ENCODE measurements around the gene AKT3.
"Not testable (repeated sequence)": the region's sequence is repeated elsewhere in the genome, so short reads cannot be mapped to it uniquely, and the experiment has no call there.

Gene AKT3

DNA sequence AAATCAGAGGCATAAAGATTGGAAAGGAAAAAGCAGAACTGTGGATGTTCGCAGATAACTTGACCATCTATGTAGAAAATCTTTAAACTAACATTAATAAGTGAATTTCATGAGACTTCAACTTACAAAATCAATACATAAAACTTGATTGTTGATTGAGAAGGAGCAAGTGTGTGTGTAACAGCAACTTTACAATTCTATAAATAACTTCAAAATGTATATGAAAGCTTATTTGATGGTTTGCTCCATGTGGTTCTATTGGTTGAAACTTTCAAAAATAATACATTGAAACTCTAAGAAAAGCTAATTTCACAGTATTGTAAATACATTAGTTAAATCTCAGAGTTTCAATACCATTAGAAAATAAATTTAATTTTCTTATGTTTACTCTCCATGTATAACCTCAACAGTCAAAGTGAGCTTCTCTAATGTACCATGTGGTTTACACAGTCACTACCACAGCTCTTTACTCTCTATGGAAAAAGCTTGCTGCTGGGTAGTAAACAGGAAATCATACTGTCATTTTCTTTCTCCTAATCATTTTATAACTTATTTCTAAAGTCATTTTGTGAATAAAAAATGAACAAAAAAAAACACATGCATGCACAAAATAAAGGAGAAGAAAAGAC, 12.0 kb downstream of the AKT3 start:
- no peak for DNase-seq

DNA sequence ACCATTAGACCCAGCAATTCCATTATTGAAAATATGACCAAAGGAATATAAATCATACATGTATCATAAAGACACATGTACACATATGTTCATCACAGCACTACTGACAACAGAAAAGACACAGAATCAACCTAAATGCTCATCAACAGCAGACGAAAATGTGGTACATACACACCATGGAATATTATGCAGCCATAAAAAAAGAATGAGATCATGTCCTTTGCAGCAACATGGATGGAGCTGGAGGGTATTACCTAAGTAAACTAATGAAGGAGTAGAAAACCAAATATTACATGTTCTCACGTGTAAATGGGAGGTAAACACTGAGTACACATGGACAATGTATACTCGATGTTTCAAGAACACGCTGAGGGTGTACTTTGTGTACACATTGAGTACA, 15.9 kb downstream of the AKT3 start:
- DNase-seq = no peak

DNA sequence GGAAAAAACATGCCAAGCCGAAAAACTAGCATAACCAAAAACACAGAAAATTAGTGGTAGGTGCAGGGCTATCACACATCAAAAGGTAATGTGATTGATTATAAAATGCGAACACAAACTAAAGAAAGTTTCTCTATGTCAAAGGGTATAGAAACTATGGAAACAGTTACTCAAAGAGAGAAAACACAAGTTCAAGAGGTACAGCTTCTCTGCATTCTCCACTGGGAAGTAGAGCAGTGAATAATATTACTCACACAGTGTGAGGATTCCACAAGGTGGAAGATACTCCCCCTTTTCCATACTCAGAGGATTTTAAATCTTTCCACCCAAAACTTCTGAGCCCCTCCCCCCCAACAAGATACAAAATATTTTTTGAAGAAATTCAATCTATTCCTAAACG, 18.6 kb downstream of the AKT3 start:
- no peak for DNase-seq

DNA sequence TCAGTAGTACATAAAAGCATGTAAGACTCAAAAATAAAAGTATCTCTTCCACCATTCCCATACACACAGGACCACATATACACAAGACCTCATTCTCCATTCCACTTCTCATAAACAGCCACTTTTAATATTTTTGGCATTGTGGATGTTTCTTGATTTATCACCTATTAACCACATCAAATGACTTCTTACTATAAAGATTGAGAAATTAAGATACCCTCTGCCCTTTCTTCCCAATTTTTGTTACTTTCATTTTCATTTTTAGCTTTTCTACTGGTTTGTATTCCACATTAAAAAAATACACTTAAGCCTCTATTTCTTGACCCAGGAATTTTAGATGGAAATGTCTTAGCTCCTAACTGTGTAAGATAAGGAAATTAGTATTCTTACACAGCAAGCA, 22.8 kb downstream of the AKT3 start:
- DNase-seq = no peak

DNA sequence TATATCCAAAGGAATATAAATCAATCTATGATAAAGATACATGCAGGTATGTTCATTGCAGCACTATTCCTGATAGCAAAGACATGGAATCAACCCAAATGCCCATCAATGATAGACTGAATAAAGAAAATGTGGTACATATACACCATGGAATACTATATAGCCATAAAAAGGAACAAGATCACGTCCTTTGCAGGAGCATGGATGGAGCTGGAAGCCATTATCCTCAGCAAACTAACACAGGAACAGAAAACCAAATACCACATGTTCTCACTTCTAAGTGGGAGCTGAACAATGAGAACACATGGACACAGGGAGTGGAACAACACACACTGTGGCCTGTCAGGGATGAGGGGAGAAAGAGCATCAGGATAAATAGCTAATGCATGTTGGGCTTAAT, 25.1 kb downstream of the AKT3 start:
- DNase-seq = not testable (repeated sequence)

DNA sequence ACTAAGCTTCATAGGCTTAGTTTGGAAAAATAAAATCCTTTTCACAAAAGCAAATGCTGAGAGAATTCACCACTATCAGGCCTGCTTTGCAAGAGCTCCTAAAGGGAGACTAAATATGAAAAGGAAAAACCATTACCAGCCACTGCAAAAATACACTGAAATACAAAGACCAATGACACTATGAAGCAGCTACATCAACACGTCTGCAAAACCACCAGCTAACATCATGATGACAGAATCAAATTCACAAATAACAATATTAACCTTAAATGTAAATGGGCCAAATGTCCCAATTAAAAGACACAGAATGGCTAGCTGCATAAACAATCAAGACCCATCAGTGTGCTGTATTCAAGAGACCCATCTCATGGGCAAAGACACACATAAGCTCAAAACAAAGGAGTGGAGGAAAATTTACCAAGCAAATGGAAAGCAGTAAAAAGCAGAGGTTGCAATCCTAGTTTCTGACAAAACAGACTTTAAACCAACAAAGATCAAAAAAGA, 28.8 kb downstream of the AKT3 start:
- no peak for DNase-seq

DNA sequence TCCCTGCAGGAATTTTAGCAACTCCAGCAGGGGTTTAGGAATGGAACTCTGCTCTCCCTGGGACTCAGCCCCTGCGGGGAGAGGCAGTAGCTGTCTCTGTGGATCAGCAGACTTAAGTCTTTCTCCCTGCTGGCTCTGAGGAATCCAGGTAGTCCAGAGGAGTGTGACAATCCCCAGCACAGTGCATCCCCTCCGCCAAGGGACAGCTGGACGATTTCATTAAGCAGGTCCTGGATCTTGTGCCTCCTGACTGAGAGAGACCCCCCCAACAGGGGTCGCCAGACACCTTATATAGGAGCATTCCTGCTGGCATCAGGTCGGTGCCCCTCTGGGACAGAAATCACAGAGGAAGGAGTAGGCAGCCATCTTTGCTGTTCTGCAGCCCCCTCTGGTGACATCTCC, 30.6 kb downstream of the AKT3 start:
- DNase-seq = no peak

DNA sequence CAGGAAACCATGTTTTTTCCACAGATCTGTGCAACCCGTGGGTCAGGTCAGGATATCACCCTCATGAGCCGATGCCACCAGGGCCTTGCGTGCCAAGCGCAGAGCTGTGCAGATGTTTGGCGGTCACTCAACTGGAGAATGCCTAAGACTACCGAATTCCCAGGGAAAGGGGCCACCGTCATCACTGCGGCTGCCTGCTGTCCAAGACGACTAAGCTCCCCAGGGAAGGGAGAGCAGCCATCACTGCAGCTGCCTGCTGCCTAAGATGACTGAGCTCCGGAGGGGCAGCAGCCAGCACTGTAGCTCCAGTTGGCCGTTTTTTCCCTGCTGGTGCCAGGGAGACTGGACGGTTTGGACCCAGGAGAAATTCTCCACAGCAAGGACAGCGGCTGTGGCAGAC, 31.1 kb downstream of the AKT3 start:
- no peak for DNase-seq

DNA sequence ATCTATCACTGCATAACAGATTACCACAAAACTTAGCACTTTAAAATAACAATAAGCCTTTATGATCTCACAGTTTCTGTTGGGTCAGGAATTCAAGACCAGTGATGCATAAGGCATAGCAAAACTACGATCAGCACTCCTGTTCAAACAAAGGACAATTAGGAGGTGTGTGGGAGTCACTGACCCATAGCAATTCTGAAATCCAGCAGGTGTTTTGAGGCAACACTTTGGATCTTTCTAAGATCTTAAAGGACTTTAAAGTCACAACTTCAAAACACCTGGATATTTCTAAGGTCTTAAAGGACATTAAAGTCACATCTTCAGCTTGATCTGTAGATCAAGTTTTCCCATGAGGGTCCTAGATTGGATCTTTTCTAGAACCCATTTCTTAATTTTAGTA, 35.3 kb downstream of the AKT3 start:
- DNase-seq = no peak

DNA sequence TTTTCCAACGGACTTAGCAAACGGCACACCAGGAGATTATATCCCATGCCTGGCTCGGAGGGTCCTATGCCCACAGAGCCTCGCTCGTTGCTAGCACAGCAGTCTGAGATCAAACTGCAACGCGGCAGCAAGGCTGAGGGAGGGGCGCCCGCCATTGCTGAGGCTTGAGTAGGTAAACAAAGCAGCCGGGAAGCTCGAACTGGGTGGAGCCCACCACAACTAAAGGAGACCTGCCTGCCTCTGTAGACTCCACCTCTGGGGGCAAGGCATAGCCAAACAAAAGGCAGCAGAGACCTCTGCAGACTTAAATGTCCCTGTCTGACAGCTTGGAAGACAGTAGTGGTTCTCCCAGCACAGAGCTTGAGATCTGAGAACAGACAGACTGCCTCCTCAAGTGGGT, 42.7 kb downstream of the AKT3 start:
- DNase-seq = not testable (repeated sequence)

DNA sequence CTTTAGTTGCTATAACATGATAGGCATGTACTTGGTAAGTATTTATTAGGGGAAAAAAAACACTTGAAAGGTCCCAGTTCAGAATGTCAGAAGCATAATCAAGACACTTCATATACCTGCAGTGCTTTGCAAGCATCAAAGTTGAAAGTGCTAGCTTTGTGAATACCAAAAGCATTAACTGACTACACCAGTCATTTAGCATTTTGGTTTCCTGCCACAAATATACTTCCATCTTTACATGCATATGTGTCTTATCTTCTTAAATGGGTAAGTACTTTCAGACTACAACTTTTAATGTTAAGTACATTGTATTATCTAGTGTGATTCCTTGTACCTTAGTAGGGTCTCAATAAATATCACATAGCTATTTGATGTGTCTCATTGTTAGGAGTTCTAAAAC, 43.7 kb downstream of the AKT3 start:
- no peak for DNase-seq

DNA sequence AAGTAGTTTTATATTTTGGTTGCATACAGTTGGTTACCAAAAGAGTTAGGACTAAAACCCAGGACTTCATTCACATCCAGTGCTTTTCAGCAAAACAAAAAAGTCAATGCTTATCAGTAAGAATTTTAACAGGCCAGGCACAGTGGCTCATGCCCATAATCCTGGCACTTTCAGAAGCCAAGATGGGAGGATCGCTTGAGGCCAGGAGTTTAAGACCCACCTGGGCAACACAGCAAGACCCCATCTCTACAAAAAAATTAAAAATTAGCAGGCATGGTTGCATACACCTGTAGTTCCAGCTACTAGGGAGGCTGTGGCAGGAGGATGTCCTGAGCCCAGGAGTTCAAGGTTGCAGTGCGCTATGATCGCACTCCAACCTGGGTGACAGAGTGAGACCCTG, 47.3 kb downstream of the AKT3 start:
- no peak for DNase-seq

DNA sequence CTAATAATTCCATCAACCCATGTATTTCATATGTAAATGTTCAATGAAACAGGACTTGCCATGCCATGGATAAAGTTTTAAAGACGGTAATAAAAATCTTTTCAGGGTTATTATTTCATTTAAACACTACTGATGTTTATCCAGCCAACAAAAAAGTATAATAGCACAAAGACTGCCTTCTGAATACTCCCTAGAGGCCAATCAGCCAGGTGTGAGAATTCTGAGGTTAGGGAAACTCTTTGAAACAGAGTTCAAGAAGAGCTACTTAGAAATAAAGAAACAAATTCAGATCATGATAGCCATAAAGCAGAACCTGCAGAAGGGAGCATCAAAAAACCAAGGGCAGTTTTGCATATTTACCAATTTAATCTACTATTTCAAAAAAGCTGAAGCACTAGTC, 48.7 kb downstream of the AKT3 start:
- no peak for DNase-seq

DNA sequence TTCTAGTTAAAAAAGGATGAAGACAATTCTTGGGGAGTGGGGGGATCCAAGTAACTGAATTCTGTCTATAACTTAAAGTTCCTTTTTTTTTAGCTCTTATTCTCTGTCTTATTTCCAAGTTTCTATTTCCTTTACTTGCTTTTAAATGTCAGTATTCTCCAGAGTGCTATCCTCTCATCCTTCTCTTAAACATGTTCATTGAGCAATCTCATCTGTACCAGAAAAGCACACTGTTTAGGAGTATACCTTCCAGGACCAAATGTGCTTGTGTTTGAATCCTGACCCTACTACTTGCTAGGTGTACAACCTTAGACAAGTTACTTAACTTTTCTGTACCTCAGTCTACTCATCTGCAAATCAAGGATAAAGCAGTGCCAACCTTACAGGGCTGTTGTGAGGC, 50.1 kb downstream of the AKT3 start:
- DNase-seq = no peak

DNA sequence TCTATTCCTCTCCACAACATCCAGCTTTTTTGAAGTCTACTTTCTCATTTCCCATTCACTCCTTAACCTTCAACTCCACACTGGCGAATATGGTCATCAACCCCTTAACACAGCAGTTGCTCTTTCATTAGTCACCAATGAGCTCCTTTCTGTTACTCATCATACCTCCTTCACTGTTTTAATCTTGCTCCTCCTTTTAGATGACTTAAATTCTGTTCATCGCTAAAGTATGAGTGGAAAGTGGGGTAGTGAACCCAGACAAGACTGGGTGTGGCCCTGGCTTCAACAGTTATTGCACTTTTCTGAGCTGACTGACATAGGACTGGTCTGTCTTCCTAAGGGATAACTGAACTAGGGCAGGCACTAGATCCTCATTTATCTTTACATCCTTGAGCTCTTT, 51.3 kb downstream of the AKT3 start:
- no peak for DNase-seq

DNA sequence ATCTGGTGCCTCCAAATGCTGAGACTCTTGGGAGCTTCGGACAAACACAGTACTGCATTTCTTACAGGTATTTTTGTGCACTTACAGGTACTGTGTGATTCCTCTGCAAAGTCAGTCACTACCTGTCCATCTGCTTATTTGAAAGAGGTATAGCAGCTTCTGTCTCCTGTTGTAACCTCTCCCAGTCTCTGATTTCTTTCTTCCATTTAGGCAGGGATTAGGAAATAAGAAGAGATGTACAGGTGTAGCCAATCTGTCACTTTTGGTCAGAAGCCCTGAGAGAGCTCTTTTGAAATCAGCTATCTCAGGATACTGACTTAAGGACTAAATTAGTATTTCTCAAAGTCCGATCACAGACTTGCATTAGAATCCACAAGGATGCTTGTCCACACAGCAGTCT, 54.0 kb downstream of the AKT3 start:
- no peak for DNase-seq

DNA sequence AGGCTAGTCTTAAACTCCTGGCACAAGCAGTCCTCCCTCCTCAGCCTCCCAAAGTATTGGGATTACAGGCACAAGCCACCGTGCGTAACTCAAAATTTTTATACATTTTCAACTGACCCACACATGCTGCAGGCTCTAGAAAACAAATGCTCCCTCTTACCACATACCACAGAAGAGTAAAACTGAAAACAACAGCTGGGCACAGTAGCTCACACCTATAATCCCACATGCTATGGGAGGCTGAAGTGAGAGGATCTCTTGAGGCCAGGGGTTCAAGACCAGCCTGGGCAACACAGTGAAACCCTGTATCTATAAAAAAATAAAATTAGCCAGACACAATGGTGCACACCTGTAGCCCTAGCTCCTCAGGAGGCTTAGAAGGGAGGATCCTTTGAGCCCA, 56.7 kb downstream of the AKT3 start:
- no peak for DNase-seq

DNA sequence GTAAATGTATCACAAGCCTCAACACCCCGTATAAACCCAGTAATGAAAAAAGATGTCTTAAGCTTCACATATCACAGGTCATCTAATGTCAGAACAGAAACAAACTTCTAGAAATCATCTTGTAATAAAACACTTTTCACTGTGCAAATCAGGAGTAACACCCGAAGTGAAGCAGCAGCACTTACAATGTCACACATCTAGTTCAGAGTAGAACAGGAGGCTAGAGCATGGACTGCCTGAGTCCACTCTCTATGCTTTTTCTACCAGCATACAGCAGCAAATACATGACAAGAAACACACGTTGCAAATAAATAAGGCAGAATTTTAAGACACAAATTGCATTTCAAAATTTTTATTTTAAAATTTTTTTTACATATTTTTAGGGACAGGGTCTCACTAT, 57.2 kb downstream of the AKT3 start:
- DNase-seq = no peak

DNA sequence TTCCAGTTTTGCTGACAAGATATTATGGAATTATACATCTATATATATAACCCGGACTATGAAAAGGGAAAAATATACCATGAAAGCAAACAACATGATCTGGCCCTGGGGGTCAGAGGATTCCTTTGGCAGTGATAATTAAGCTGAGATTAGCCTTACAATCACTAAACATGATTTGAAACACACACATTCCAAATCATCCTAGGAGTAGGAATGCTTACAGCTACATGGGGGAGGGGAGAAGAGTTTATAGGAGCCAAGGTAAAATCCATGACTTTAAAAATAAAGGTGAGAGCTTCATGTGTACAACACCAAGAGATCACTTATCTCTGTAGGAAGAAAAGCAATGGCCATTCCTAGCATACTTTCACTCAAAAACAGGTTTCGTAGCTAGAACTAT, 57.6 kb downstream of the AKT3 start:
- DNase-seq = no peak

DNA sequence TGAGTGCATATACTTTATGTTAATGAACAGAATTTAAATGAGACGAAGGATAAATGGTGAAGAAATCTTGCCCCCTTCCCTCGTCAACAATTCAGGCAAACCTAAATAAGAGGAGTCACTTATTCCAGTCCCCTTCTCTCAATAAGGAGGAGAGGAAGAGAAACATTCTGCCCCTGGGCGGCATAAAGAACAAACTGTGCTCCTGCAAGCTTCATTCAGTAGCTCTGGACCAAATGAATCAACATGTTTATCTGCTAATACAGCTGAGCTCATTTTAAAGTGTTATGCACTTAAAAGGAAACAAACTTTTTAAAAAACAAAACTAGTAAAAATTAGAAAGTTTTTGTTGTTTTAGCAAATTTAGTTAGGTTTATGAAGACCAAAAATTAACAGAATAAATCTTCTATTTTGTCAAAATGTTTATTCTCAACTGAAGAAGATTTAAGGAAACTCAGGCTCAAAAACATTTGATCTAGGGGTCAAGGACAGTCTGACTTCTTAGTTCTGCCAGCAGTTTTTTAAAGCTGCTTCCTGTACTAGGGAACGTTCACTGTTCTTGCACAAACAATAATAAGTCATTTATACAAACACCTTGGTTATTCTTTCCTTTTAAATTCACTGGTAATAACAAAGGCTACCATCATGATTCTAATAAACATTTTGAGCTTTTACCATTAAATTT, 58.3 kb downstream of the AKT3 start:
- DNase-seq = no peak

DNA sequence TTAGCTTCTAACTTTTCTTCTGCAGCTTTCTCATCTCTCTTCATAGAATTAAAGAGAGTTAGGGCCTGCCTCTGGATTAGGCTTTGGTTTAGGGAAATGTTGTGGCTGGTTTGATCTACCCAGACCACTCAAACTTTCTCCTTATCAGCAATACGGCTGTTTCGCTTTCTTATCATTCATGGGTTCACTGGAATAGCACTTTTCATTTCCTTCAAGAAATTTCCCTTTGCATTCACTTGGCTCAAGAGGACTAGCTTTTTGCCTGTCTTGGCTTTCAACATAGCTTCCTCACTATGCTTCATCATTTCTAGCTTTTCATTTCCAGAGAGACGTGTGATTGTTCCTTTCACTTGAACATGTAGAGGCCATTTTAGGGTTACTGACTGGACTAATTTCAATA, 59.6 kb downstream of the AKT3 start:
- no peak for DNase-seq

DNA sequence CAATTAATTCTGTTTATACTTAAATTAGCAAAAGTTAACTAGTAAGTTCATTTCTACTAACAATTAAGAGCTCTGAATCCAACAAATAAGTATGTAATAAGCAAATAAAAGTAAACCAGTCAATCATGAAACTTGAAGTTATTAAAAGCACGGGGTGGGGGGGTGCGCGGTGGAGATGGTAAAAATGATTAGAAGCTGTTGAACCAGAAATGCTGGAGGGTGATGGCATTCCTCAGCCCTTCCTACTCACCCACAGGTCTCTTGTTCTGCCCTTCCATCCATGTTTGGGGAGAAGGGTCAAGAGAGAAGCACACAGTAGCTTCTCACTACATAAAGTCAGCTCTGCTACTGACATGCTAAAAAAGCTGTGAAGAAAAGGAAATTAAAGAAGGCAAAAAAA, 63.5 kb downstream of the AKT3 start:
- DNase-seq = no peak

DNA sequence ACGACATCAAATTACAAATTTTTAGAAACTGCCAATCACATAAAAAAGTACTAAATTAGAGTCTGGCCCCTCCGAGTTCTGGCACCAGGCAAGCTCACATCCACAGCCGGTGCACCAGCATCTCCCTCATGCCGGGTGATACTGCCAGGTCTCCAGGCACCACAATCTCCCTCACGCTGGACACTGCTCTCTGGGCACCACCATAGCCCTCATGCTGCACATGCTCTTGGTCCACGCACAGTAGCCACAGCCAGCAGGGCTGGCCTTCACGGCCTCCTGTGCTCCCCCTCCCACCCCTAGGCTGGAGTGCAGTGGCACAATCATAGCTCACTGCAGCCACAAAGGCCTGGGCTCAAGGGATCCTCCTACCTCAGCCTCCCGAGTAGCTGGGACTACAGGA, 65.5 kb downstream of the AKT3 start:
- DNase-seq = no peak

DNA sequence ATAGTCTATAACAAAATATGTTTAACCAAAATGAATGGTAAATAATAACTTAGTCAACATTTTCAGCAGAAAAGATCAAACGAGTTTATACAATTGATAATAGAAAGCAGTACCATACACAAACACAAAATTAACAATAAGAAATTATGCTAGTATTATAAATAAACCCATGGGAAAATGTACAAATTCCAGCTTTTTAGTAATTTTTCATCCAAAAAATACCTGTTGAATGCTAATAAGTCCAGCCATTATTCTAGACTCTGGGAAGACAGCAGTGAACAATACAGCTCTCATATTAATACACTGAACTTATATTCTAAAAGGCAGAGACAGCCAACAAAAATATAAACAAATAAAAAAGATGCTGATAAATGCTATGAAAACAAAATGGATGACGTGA, 66.3 kb downstream of the AKT3 start:
- DNase-seq = no peak
